Mononuclear cell (primary cell): Measurements from ENCODE around the gene CREB3L4. TPM values are rescaled to one million over a fixed set of nuclear protein-coding genes. Genes with fewer than 3 reads are reported as not detected.

Source experiments
- H3K27me3 ChIP-seq: 2 replicates; pipeline ENCODE4 v1.6.0; 2011; ENCODE audit warnings: low read length, control low read depth; ENCODE audit not compliant: insufficient read depth
- H3K4me1 ChIP-seq: 2 replicates; pipeline ENCODE4 v1.5.1; 2011; ENCODE audit warnings: mild to moderate bottlenecking, low read length, control low read depth; ENCODE audit not compliant: insufficient read depth
- H3K4me3 ChIP-seq: 2 replicates; pipeline ENCODE4 v1.5.1; 2011; ENCODE audit warnings: mild to moderate bottlenecking, low read length, moderate library complexity
- H3K9me3 ChIP-seq: 2 replicates; pipeline ENCODE4 v1.5.1; 2011; ENCODE audit warnings: low read depth, mild to moderate bottlenecking, control low read depth, low read length
- total RNA-seq: library from RNA; depleted of rRNA; stranded (reverse); fragments of >200 nt; gene quantifications from one replicate; pipeline ENCODE4 v1.2.3, GENCODE V29; 2012

Gene CREB3L4
- total RNA-seq, 1 donor: 2.4 TPM

- H3K4me3 ChIP-seq: no peak overlapping the region
- no peaks in the 10 kb centered on the region for H3K27me3 ChIP-seq
Measured at GRCh38 chr1:153932156-153933131, 35.3 kb upstream of the CREB3L4 start.

GRCh38 chr1:153933430-153933829, 34.3 kb upstream of the CREB3L4 start:
- no peak overlapping the region for H3K4me3 ChIP-seq
- H3K27me3 ChIP-seq: no peaks in the 10 kb centered on the region
- no peaks in the 10 kb centered on the region for H3K9me3 ChIP-seq
- H3K4me1 ChIP-seq: no peaks in the 10 kb centered on the region

More at GRCh38 chr1:153932156-153933131, 35.3 kb upstream of the CREB3L4 start:
- no peaks in the 10 kb centered on the region for H3K4me1 ChIP-seq
- no peaks in the 10 kb centered on the region for H3K9me3 ChIP-seq

GRCh38 chr1:153933955-153934354, 33.7 kb upstream of the CREB3L4 start:
- H3K4me3 ChIP-seq: no peak overlapping the region
- H3K9me3 ChIP-seq: no peaks in the 10 kb centered on the region
- H3K4me1 ChIP-seq: no peaks in the 10 kb centered on the region
- H3K27me3 ChIP-seq: no peaks in the 10 kb centered on the region

- no peaks in the 10 kb centered on the region for H3K27me3 ChIP-seq
- H3K4me1 ChIP-seq: no peaks in the 10 kb centered on the region
- H3K9me3 ChIP-seq: no peaks in the 10 kb centered on the region
Measured at GRCh38 chr1:153934746-153935145, 33.0 kb upstream of the CREB3L4 start.

GRCh38 chr1:153936011-153936802, 31.5 kb upstream of the CREB3L4 start:
- H3K4me1 ChIP-seq: no peaks in the 10 kb centered on the region
- H3K27me3 ChIP-seq: no peaks in the 10 kb centered on the region
- H3K4me3 ChIP-seq: no peak overlapping the region
- no peaks in the 10 kb centered on the region for H3K9me3 ChIP-seq

More at GRCh38 chr1:153934746-153935145, 33.0 kb upstream of the CREB3L4 start:
- no peak overlapping the region for H3K4me3 ChIP-seq

GRCh38 chr1:153937331-153937730, 30.4 kb upstream of the CREB3L4 start:
- Histone ChIP-seq H3K9me3 (no peaks in the 10 kb centered on the region), H3K27me3 (no peaks in the 10 kb centered on the region), H3K4me1 (peaks cover 10% of the 10 kb centered on the region), H3K4me3 (no peak overlapping the region)

- Histone ChIP-seq H3K9me3 (no peaks in the 10 kb centered on the region), H3K4me3 (no peak overlapping the region), H3K27me3 (no peaks in the 10 kb centered on the region), H3K4me1 (peaks cover 26% of the 10 kb centered on the region)
Measured at GRCh38 chr1:153938996-153939395, 28.7 kb upstream of the CREB3L4 start.

GRCh38 chr1:153939476-153939875, 28.2 kb upstream of the CREB3L4 start:
- H3K27me3 ChIP-seq: no peaks in the 10 kb centered on the region
- peaks cover 31% of the 10 kb centered on the region for H3K4me1 ChIP-seq
- no peaks in the 10 kb centered on the region for H3K9me3 ChIP-seq
- no peak overlapping the region for H3K4me3 ChIP-seq

GRCh38 chr1:153940756-153941155, 26.9 kb upstream of the CREB3L4 start:
- H3K27me3 ChIP-seq: no peaks in the 10 kb centered on the region
- H3K9me3 ChIP-seq: no peaks in the 10 kb centered on the region
- H3K4me1 ChIP-seq: peaks cover 35% of the 10 kb centered on the region
- no peak overlapping the region for H3K4me3 ChIP-seq

- Histone ChIP-seq H3K4me1 (peaks cover 41% of the 10 kb centered on the region), H3K4me3 (no peak overlapping the region), H3K27me3 (no peaks in the 10 kb centered on the region), H3K9me3 (no peaks in the 10 kb centered on the region)
Measured at GRCh38 chr1:153941826-153942725, 25.6 kb upstream of the CREB3L4 start.

- peaks cover 50% of the 10 kb centered on the region for H3K4me1 ChIP-seq
- no peak overlapping the region for H3K4me3 ChIP-seq
- no peaks in the 10 kb centered on the region for H3K9me3 ChIP-seq
- H3K27me3 ChIP-seq: no peaks in the 10 kb centered on the region
Measured at GRCh38 chr1:153942766-153943549, 24.7 kb upstream of the CREB3L4 start.

GRCh38 chr1:153944005-153944826, 23.5 kb upstream of the CREB3L4 start:
- peaks cover 52% of the 10 kb centered on the region for H3K4me1 ChIP-seq
- H3K4me3 ChIP-seq: peak overlapping the region; percentile 58
- H3K9me3 ChIP-seq: no peaks in the 10 kb centered on the region
- H3K27me3 ChIP-seq: no peaks in the 10 kb centered on the region

- Histone ChIP-seq H3K4me3 (peak overlapping the region; percentile 58), H3K9me3 (no peaks in the 10 kb centered on the region), H3K27me3 (no peaks in the 10 kb centered on the region), H3K4me1 (peaks cover 52% of the 10 kb centered on the region)
Measured at GRCh38 chr1:153944827-153945117, 22.9 kb upstream of the CREB3L4 start.
